Panc1 (cell line): ENCODE measurements around the gene VIM.

Experiments
- POLR2AphosphoS5 ChIP-seq: IDR thresholded peaks from 2 replicates; pipeline ENCODE4 v1.6.1; 2012; ENCODE audit warnings: mild to moderate bottlenecking, low read depth, low read length, moderate library complexity
- SIN3A ChIP-seq: IDR thresholded peaks from 2 replicates; pipeline ENCODE4 v1.6.1; 2012; ENCODE audit warnings: low read depth, mild to moderate bottlenecking, low read length, moderate library complexity, borderline replicate concordance; ENCODE audit not compliant: insufficient read depth
- TCF7L2 ChIP-seq: IDR thresholded peaks from 2 replicates; pipeline ENCODE4 v1.6.1; 2011; ENCODE audit warnings: mild to moderate bottlenecking, low read depth, low read length, inconsistent platforms
- TF ChIP-seq, protein P1 (sequence below): fragments of 450-650 bp; IDR thresholded peaks from 2 replicates; pipeline ENCODE4 v1.5.1; 2017; ENCODE audit warnings: mild to moderate bottlenecking
- TF ChIP-seq, protein P2 (sequence below), 2 experiments: IDR thresholded peaks; 2 replicates each; pipeline ENCODE4 v1.6.1; 2011 to 2012; ENCODE audit warnings: low read depth in 2 of 2, control low read depth in 1 of 2, low read length in 1 of 2, mild to moderate bottlenecking in 1 of 2, moderate library complexity in 1 of 2; ENCODE audit not compliant: insufficient read depth in 1 of 2

DNA sequence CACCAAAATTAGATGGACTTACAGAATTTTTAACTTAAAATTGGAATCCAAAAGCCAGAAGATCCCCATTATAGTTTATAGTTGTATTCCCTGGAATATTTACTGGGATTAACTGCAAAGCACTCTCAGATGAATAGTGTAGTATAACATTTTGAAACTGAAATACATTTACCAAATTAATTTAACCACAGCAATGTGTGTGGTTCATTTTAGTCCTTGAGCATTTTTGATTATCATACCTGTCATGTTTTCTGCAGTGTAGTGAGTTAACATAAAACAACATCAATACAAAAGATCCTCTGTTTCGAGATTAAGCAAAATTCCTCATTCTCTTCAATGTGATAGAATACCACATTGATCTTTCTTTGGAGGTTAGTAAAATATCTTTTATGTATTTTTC, 3.7 kb downstream of the VIM start:
- TF ChIP-seq, protein P1, sequence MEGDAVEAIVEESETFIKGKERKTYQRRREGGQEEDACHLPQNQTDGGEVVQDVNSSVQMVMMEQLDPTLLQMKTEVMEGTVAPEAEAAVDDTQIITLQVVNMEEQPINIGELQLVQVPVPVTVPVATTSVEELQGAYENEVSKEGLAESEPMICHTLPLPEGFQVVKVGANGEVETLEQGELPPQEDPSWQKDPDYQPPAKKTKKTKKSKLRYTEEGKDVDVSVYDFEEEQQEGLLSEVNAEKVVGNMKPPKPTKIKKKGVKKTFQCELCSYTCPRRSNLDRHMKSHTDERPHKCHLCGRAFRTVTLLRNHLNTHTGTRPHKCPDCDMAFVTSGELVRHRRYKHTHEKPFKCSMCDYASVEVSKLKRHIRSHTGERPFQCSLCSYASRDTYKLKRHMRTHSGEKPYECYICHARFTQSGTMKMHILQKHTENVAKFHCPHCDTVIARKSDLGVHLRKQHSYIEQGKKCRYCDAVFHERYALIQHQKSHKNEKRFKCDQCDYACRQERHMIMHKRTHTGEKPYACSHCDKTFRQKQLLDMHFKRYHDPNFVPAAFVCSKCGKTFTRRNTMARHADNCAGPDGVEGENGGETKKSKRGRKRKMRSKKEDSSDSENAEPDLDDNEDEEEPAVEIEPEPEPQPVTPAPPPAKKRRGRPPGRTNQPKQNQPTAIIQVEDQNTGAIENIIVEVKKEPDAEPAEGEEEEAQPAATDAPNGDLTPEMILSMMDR, result no peak
- TF ChIP-seq POLR2AphosphoS5, result no peak
- TF ChIP-seq, protein P2, sequence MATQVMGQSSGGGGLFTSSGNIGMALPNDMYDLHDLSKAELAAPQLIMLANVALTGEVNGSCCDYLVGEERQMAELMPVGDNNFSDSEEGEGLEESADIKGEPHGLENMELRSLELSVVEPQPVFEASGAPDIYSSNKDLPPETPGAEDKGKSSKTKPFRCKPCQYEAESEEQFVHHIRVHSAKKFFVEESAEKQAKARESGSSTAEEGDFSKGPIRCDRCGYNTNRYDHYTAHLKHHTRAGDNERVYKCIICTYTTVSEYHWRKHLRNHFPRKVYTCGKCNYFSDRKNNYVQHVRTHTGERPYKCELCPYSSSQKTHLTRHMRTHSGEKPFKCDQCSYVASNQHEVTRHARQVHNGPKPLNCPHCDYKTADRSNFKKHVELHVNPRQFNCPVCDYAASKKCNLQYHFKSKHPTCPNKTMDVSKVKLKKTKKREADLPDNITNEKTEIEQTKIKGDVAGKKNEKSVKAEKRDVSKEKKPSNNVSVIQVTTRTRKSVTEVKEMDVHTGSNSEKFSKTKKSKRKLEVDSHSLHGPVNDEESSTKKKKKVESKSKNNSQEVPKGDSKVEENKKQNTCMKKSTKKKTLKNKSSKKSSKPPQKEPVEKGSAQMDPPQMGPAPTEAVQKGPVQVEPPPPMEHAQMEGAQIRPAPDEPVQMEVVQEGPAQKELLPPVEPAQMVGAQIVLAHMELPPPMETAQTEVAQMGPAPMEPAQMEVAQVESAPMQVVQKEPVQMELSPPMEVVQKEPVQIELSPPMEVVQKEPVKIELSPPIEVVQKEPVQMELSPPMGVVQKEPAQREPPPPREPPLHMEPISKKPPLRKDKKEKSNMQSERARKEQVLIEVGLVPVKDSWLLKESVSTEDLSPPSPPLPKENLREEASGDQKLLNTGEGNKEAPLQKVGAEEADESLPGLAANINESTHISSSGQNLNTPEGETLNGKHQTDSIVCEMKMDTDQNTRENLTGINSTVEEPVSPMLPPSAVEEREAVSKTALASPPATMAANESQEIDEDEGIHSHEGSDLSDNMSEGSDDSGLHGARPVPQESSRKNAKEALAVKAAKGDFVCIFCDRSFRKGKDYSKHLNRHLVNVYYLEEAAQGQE (IDR thresholded peaks at IDR 0.05; ENCODE audit: insufficient read depth in 1 of 2, low read depth in 2 of 2, low read length in 1 of 2), result no peak
- no peak for TF ChIP-seq TCF7L2
- TF ChIP-seq SIN3A, result no peak
